Endothelial cell of umbilical vein (primary cell): ENCODE measurements around the gene GALNT1. TPM values are rescaled to one million over a fixed set of nuclear protein-coding genes. Genes with fewer than 3 reads are reported as not detected.

Source experiments
- BruUV-seq: library from RNA; stranded (reverse); fragments of 400-500 nt; replicated peaks from 2 replicates; lab custom pipeline; 2021; lab: Mats Ljungman, UMichigan
- CTCF ChIA-PET: fragments of 300-600, 350-600 bp; sonication (Branson Sonifier 250); formaldehyde crosslinking; loops from one replicate; lab custom pipeline; 2021; ENCODE audit warnings: antibody characterized with exemption, inconsistent platforms; lab: Charles Lee
- POLR2A ChIA-PET: fragments of 300-600, 350-600 bp; sonication (Branson Sonifier 250); formaldehyde crosslinking; loops from one replicate; lab custom pipeline; 2021; ENCODE audit warnings: antibody characterized with exemption, inconsistent platforms; lab: Charles Lee
- DNase-seq: peaks from one replicate; pipeline ENCODE4 v3.0.0-alpha.2; 2011; ENCODE audit warnings: low read depth, low spot score
- FAIRE-seq: peaks from 2 replicates; lab custom pipeline; 2011; peaks lifted over from hg19 to GRCh38; lab: Jason Lieb, UNC
- H2AFZ ChIP-seq: 2 replicates; pipeline ENCODE4 v1.6.0; 2012; ENCODE audit warnings: low read depth, low read length, control low read depth, inconsistent platforms
- H3K27ac ChIP-seq: 2 replicates; pipeline ENCODE4 v1.5.1; 2011; ENCODE audit warnings: low read depth, mild to moderate bottlenecking, control low read depth, low read length, moderate library complexity; ENCODE audit not compliant: insufficient read depth
- H3K27me3 ChIP-seq, 2 experiments: 2 replicates each; pipeline versions ENCODE4 v1.6.0 to v1.6.1; 2011; ENCODE audit warnings: low read length in 2 of 2, mixed read lengths in 1 of 2; ENCODE audit not compliant: control insufficient read depth in 2 of 2, insufficient read depth in 2 of 2
- H3K36me3 ChIP-seq, 2 experiments: 2 replicates in 1 of 2; 3 replicates in 1 of 2; pipeline ENCODE4 v1.5.1; 2011; ENCODE audit warnings: low read length in 2 of 2, mild to moderate bottlenecking in 1 of 2, moderate library complexity in 1 of 2; ENCODE audit not compliant: control insufficient read depth in 2 of 2, insufficient read depth in 2 of 2; ENCODE audit errors: extremely low read depth in 1 of 2
- H3K4me1 ChIP-seq: 3 replicates; pipeline ENCODE4 v1.5.1; 2011; ENCODE audit warnings: mild to moderate bottlenecking, low read length; ENCODE audit not compliant: control insufficient read depth, insufficient read depth; ENCODE audit errors: extremely low read depth
- H3K4me2 ChIP-seq: 2 replicates; pipeline ENCODE4 v1.6.1; 2011; ENCODE audit warnings: low read length, control low read depth, mixed read lengths; ENCODE audit not compliant: insufficient read depth
- H3K4me3 ChIP-seq, 3 experiments: fragments of 200-600 bp in 1 of 3; sonication (generic), shearing (Covaris generic) in 1 of 3; replicated peaks in 1 of 3; 2 replicates each; pipeline ENCODE4 v1.5.1; 2011 to 2016; ENCODE audit warnings: control low read depth in 3 of 3, low read length in 3 of 3, mild to moderate bottlenecking in 2 of 3, inconsistent platforms in 1 of 3, low read depth in 1 of 3, moderate library complexity in 1 of 3; ENCODE audit not compliant: insufficient read depth in 1 of 3
- H3K79me2 ChIP-seq: 2 replicates; pipeline ENCODE4 v1.6.0; 2012; ENCODE audit warnings: low read length, inconsistent platforms; ENCODE audit not compliant: control insufficient read depth, insufficient read depth
- H3K9ac ChIP-seq: replicated peaks from 2 replicates; pipeline ENCODE3; 2011; ENCODE audit warnings: low read length, control low read depth; ENCODE audit not compliant: insufficient read depth; ENCODE audit errors: extremely low read depth
- H3K9me1 ChIP-seq: replicated peaks from 3 replicates; pipeline ENCODE4 v1.6.0; 2011; ENCODE audit warnings: mild to moderate bottlenecking, low read length; ENCODE audit not compliant: control insufficient read depth, insufficient read depth; ENCODE audit errors: extremely low read depth
- H3K9me3 ChIP-seq: replicated peaks from 2 replicates; pipeline ENCODE4 v1.5.1; 2012; ENCODE audit warnings: low read length, inconsistent platforms; ENCODE audit not compliant: control insufficient read depth, insufficient read depth
- H4K20me1 ChIP-seq: replicated peaks from 2 replicates; pipeline ENCODE3; 2011; ENCODE audit warnings: mild to moderate bottlenecking, low read length; ENCODE audit not compliant: control insufficient read depth, insufficient read depth; ENCODE audit errors: extremely low read depth
- CTCF ChIP-seq, 2 donors: IDR thresholded peaks; 1 replicate in 1 of 2; 2 replicates in 1 of 2; pipeline ENCODE4 v1.5.1; 2011; ENCODE audit warnings: low read length in 2 of 2, mild to moderate bottlenecking in 2 of 2, moderate library complexity in 2 of 2, control low read depth in 1 of 2, inconsistent platforms in 1 of 2, low read depth in 1 of 2; ENCODE audit not compliant: insufficient read depth in 1 of 2; ENCODE audit errors: extremely low read depth in 1 of 2
- EZH2 ChIP-seq: IDR thresholded peaks from 2 replicates; pipeline ENCODE4 v1.6.1; 2012; ENCODE audit warnings: borderline replicate concordance, low read depth, mild to moderate bottlenecking, moderate library complexity, low read length, inconsistent platforms; ENCODE audit not compliant: severe bottlenecking
- FOS ChIP-seq: IDR thresholded peaks from 2 replicates; pipeline ENCODE4 v1.6.1; 2011; ENCODE audit warnings: mild to moderate bottlenecking, low read length, moderate library complexity, borderline replicate concordance; ENCODE audit not compliant: insufficient read depth
- GATA2 ChIP-seq: IDR thresholded peaks from 2 replicates; pipeline ENCODE4 v1.7.0; 2011; ENCODE audit warnings: low read depth, mild to moderate bottlenecking, moderate library complexity, mixed read lengths, low read length; ENCODE audit not compliant: insufficient read length, insufficient read depth
- JUN ChIP-seq: IDR thresholded peaks from 2 replicates; pipeline ENCODE4 v1.6.1; 2011; ENCODE audit warnings: borderline replicate concordance, low read depth; ENCODE audit not compliant: insufficient read length, insufficient read depth
- POLR2A ChIP-seq: IDR thresholded peaks from 2 replicates; pipeline ENCODE4 v1.6.1; 2012; ENCODE audit warnings: low read depth, mild to moderate bottlenecking, control low read depth, low read length
- POLR2AphosphoS5 ChIP-seq: IDR thresholded peaks from 2 replicates; pipeline ENCODE4 v1.6.1; 2012; ENCODE audit warnings: low read depth, mild to moderate bottlenecking, control low read depth, low read length, moderate library complexity; ENCODE audit not compliant: insufficient read depth
- dilution Hi-C: fragments of 300-500 bp; cut with MboI; formaldehyde crosslinking; loops from one replicate; pipeline ENCODE4 v1.15.0; 2019; ENCODE audit warnings: low sequenced_read_pairs; ENCODE audit not compliant: extremely low pct_ligation_motif_present
- intact Hi-C: fragments of 100-400 bp; cut with micrococcal nuclease; formaldehyde crosslinking; loops from one replicate; pipeline ENCODE4 v1.10.0; 2022
- polyA plus RNA-seq, 4 experiments: library from polyadenylated mRNA; depleted of rRNA in 3 of 4; stranded (reverse) in 3 of 4; unstranded in 1 of 4; fragments of >200 nt; gene quantifications; 2 replicates each; pipeline versions ENCODE4 v1.2.1 to v1.2.3, GENCODE V29; 2011 to 2012; ENCODE audit warnings: missing spikeins in 1 of 4
- total RNA-seq: library from RNA; stranded (reverse); gene quantifications from 2 replicates; pipeline ENCODE4 v1.2.3, GENCODE V29; 2021
- TF ChIP-seq, protein P1 (sequence below): IDR thresholded peaks from 2 replicates; pipeline ENCODE4 v1.6.1; 2011; ENCODE audit not compliant: insufficient read depth, insufficient read length

Gene GALNT1
- total and polyA plus RNA-seq, 2 donors (not counting 3 experiments of a cell fraction or from before 2014, with no cell fraction given): 89.9 to 360 TPM

DNA sequence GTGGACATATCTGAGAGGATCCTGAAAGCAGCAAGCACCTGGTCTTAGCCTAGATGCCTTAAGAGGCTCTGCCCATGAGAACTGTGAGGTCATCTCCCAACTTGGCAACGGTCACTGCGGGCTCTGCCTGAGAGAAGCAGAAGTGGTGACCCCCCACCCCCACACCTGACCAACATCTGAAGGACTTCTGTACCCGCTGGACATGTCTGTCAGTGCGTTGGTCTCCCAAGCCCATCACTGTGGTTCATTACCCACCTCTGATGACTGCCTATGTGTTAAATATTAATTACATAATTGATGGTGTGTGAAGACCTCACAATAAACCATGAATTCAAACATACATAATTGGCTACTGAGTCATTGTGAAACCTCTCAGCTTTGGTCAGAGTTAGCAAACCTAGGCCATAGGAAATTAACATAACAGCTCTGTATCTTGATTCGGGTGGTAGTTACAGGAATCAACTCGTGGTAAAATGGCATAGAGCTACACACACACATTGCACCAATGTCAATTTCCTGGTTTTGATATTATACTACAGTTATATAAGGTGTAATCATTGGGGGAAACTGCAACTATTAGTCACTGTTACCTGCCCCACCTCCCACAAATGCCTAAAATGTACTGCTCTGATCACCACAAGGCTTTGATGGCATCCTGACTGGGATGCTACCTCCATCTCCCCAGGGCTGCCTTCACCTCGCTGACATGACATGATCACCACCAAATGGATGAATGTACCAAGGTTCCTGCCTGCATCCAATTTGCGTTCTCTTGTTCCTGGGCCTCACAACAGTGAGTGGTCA lies 4.3 kb upstream of the GALNT1 start:
- dilution Hi-C loops (no loop called here), intact Hi-C loops (no loop called here)
- Histone ChIP-seq H3K27me3 (no peaks in the 10 kb centered on the region), H2AFZ (no peak overlapping the region), H3K4me2 (no peak overlapping the region), H3K27ac (no peak overlapping the region), H3K79me2 (peaks cover 10% of the 10 kb centered on the region), H3K9ac (no peak overlapping the region), H3K9me1 (no peaks in the 10 kb centered on the region), H3K9me3 (no peaks in the 10 kb centered on the region), H3K4me3 (no peak overlapping the region), H4K20me1 (no peaks in the 10 kb centered on the region), H3K36me3 (no peaks in the 10 kb centered on the region), H3K4me1 (no peaks in the 10 kb centered on the region)
- no peak for DNase-seq
- ChIA-PET CTCF (interaction anchor here (0.7 kb wide), 1 partner anchor 58 kb away, joined by 3 read pairs; no protein-coding TSS in a partner anchor), POLR2A (no interaction called here)
- BruUV-seq: no TSS peak
- TF ChIP-seq, protein P1, sequence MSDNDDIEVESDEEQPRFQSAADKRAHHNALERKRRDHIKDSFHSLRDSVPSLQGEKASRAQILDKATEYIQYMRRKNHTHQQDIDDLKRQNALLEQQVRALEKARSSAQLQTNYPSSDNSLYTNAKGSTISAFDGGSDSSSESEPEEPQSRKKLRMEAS: no peak
- no peak for TF ChIP-seq POLR2A
- no peak for TF ChIP-seq GATA2
- no peak for TF ChIP-seq POLR2AphosphoS5
- TF ChIP-seq FOS: no peak
- no peak for TF ChIP-seq CTCF (IDR thresholded peaks at IDR 0.05; ENCODE audit: extremely low read depth in 1 of 2, insufficient read depth in 1 of 2, low read depth in 1 of 2, low read length in 2 of 2)
- TF ChIP-seq JUN: no peak
- TF ChIP-seq EZH2: no peak
- no peak for FAIRE-seq
